ENCODE data around the gene GPATCH4.

The GPATCH4 gene

DNA sequence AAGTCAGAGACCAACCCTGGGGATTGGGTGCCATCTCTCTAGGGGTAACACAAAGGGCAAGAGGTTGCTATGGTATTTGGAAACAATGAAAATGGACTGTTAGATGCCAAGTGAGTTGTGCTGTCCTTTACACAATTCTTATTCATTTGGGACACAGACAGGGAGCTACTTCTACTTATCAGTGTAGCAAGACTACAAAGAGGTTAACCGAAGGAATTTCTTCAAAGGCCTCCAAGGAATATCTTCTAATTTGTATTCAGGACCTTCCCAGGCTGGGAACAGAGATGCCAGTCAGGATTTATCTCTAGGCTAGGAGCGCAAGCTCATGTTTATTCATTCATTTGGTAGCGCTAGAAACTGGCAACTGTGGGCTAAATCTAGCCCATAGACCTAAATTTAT, 7.1 kb downstream of the GPATCH4 start:
- TF ChIP-seq SIN3A (IDR thresholded peaks at IDR 0.05; ENCODE audit: borderline replicate concordance, insufficient read depth, low read length) (no peak), POLR2AphosphoS5 (IDR thresholded peaks at IDR 0.05; ENCODE audit: low read depth, low read length) (0 out of 2 replicates have a peak, but pooled peaks have one; percentile 39)

DNA sequence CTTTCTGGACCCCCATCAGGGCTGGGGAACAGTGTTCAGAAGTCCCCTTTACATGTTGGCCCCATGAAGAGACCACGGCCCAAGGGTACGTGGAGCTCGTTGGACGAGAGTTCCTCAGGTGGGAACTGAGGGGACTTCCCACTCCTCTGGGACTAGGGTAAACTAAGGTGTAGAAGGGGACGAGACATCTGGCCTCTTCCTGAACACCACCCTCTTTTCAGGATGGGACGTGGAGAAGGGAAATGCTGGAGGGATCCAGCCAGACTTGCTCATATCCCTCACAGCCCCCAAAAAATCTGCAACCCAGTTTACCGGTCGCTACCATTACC, 7.7 kb downstream of the GPATCH4 start:
- no peak for TF ChIP-seq TAF1 (IDR thresholded peaks at IDR 0.05; ENCODE audit: borderline replicate concordance, insufficient read depth, low read length)

DNA sequence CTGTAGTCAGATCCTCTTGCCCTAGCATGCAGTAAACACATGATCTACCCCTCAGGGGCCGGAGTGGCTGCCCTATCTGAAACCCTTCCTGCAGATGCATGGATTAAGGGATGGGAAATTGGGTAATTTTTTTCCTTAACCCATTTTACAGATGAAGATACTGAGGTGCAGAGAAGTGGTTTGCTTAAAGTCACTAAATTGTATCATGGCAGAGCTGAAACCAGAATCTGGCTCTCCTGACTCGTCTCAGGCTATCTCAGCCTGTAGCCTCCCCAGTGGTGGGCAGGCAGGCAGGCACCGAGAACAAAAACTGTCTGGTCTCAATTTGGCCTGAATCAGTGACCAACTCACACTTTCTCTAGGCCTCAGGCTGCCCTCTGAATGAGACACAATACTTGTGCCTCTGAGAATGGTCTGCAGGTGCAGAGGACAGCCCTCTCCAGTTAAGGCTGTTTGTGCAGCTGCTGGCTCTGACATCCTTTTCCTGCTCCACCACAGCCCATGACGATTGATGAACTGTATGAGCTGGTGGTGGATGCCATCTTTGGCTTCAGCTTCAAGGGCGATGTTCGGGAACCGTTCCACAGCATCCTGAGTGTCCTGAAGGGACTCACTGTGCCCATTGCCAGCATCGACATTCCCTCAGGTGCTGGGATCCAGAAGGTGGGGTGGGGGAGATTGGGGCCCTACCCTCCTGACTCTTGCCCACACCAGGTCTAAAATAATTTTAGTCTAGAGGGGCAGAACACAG, 8.2 kb downstream of the GPATCH4 start:
- TF ChIP-seq FOXP2 (optimal IDR thresholded peaks at IDR 0.05; ENCODE audit: borderline replicate concordance, extremely low read depth, extremely low read length, insufficient read depth) = no peak
- TF ChIP-seq, protein P1, sequence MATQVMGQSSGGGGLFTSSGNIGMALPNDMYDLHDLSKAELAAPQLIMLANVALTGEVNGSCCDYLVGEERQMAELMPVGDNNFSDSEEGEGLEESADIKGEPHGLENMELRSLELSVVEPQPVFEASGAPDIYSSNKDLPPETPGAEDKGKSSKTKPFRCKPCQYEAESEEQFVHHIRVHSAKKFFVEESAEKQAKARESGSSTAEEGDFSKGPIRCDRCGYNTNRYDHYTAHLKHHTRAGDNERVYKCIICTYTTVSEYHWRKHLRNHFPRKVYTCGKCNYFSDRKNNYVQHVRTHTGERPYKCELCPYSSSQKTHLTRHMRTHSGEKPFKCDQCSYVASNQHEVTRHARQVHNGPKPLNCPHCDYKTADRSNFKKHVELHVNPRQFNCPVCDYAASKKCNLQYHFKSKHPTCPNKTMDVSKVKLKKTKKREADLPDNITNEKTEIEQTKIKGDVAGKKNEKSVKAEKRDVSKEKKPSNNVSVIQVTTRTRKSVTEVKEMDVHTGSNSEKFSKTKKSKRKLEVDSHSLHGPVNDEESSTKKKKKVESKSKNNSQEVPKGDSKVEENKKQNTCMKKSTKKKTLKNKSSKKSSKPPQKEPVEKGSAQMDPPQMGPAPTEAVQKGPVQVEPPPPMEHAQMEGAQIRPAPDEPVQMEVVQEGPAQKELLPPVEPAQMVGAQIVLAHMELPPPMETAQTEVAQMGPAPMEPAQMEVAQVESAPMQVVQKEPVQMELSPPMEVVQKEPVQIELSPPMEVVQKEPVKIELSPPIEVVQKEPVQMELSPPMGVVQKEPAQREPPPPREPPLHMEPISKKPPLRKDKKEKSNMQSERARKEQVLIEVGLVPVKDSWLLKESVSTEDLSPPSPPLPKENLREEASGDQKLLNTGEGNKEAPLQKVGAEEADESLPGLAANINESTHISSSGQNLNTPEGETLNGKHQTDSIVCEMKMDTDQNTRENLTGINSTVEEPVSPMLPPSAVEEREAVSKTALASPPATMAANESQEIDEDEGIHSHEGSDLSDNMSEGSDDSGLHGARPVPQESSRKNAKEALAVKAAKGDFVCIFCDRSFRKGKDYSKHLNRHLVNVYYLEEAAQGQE (IDR thresholded peaks at IDR 0.05; ENCODE audit: insufficient read depth in 1 of 2, low read depth in 2 of 2, low read length in 2 of 2) = no peak
- TF ChIP-seq SIN3A (IDR thresholded peaks at IDR 0.05; ENCODE audit: borderline replicate concordance, insufficient read depth, low read length) = no peak
- no peak for TF ChIP-seq POLR2AphosphoS5 (IDR thresholded peaks at IDR 0.05; ENCODE audit: low read depth, low read length)
- TF ChIP-seq TAF1 (IDR thresholded peaks at IDR 0.05; ENCODE audit: borderline replicate concordance, insufficient read depth, low read length) = no peak

DNA sequence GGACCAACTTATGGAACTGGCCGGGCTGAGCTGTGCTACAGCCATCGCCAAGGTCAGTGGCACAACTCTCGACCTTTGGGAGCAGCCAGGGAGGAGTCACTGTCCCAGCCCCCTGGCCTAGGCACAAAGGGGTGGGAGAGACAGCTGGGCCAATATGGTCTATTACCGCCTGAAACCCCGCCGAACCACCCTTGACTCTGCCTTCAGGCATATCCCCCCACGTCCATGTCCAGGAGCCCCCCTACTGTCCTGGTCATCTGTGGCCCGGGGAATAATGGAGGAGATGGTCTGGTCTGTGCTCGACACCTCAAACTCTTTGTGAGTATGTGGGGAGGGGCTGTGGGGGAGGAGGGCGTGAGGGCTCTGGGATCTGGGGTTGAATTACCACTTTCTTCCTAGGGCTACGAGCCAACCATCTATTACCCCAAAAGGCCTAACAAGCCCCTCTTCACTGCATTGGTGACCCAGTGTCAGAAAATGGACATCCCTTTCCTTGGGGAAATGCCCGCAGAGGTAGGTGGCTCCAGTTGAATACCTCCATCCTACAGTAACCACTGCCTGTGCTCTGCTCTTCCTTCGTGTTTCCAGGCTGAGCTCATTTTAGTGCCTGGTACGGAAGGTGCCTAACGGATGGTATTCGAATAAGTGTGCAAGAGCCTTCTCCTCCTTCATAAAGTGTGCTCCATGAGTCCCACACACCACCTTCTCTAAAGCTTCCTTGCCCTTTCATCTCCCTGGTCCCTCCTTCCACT, 8.9 kb downstream of the GPATCH4 start:
- TF ChIP-seq FOXP2 (optimal IDR thresholded peaks at IDR 0.05; ENCODE audit: borderline replicate concordance, extremely low read depth, extremely low read length, insufficient read depth) (no peak), TAF1 (IDR thresholded peaks at IDR 0.05; ENCODE audit: borderline replicate concordance, insufficient read depth, low read length) (no peak), SIN3A (IDR thresholded peaks at IDR 0.05; ENCODE audit: borderline replicate concordance, insufficient read depth, low read length) (no peak), POLR2AphosphoS5 (IDR thresholded peaks at IDR 0.05; ENCODE audit: low read depth, low read length) (peak; percentile 47; the same call in 1 of the 2 replicates)
- TF ChIP-seq, protein P1 (IDR thresholded peaks at IDR 0.05; ENCODE audit: insufficient read depth in 1 of 2, low read depth in 2 of 2, low read length in 2 of 2) = no peak

DNA sequence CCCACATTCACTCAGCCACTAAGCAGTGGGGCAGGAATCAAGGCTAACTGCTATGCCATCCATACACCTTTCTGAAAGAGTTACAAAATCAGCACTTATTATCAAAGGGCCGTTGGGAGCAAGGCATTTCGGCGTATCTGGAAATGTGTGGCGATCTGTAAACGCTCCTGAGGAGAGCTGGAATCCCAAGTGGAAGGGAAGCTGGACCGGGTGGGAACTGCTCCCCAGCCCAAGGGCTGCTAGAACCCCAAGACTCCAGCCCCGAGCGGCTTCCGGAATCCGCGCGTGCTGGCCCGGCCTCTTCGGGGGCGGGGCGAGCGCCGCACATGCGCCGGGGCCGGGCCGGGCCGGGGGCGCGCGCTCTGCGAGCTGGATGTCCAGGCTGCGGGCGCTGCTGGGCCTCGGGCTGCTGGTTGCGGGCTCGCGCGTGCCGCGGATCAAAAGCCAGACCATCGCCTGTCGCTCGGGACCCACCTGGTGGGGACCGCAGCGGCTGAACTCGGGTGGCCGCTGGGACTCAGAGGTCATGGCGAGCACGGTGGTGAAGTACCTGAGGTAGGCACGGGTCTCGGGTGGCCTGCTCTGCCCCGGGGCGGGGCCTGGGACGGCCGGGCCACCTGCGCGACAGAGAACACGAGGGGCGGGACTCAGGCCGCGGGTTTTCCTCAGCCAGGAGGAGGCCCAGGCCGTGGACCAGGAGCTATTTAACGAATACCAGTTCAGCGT, 9.7 kb downstream of the GPATCH4 start, which contains the start of gene NAXE:
Gene NAXE (plus strand): TSS at position 345 of the 726 bp plus-strand sequence. CDS start 29 bp downstream, at position 374.
- TF ChIP-seq TAF1 (IDR thresholded peaks at IDR 0.05; ENCODE audit: borderline replicate concordance, insufficient read depth, low read length) = peak; percentile 78; the same call in 1 of the 2 replicates
- TF ChIP-seq SIN3A (IDR thresholded peaks at IDR 0.05; ENCODE audit: borderline replicate concordance, insufficient read depth, low read length) = 0 out of 2 replicates have a peak, but pooled peaks have one; percentile 16
- TF ChIP-seq, protein P1 (IDR thresholded peaks at IDR 0.05; ENCODE audit: insufficient read depth in 1 of 2, low read depth in 2 of 2, low read length in 2 of 2) = peak; percentile 17 to 37; a peak in 1 of 4 replicates
- peak; percentile 91 for TF ChIP-seq POLR2AphosphoS5 (IDR thresholded peaks at IDR 0.05; ENCODE audit: low read depth, low read length)
- no peak for TF ChIP-seq FOXP2 (optimal IDR thresholded peaks at IDR 0.05; ENCODE audit: borderline replicate concordance, extremely low read depth, extremely low read length, insufficient read depth)
